MM.1S (cell line): Measurements from ENCODE around the gene DENND1C.

Source experiments
- DNase-seq: peaks from one replicate; pipeline ENCODE4 v3.0.0-alpha.2; 2015
- H2AFZ ChIP-seq: fragments of 300-600 bp; sonication (generic); 2 replicates; pipeline ENCODE4 v1.6.0; 2016; ENCODE audit warnings: antibody characterized with exemption, low read length
- H3F3A ChIP-seq: fragments of 300-600 bp; sonication (generic); 2 replicates; pipeline ENCODE4 v1.6.1; 2016; ENCODE audit warnings: mild to moderate bottlenecking, antibody characterized with exemption, low read length, moderate library complexity, mixed read lengths; ENCODE audit not compliant: insufficient read depth
- H3K27ac ChIP-seq: fragments of 300-600 bp; sonication (generic); 2 replicates; pipeline ENCODE4 v1.5.1; 2016; ENCODE audit warnings: mild to moderate bottlenecking, low read length
- H3K27me3 ChIP-seq: fragments of 300-600 bp; sonication (generic); replicated peaks from 2 replicates; pipeline ENCODE4 v1.6.0; 2016; ENCODE audit warnings: low read length; ENCODE audit not compliant: insufficient read depth
- H3K36me3 ChIP-seq: fragments of 300-600 bp; sonication (generic); replicated peaks from 2 replicates; pipeline ENCODE4 v1.6.1; 2016; ENCODE audit warnings: mild to moderate bottlenecking, low read length, mixed read lengths; ENCODE audit not compliant: insufficient read depth
- H3K4me1 ChIP-seq: fragments of 300-600 bp; sonication (generic); 2 replicates; pipeline ENCODE4 v1.6.1; 2016; ENCODE audit warnings: low read length, mixed read lengths
- H3K4me2 ChIP-seq: fragments of 300-600 bp; sonication (generic); 2 replicates; pipeline ENCODE4 v1.6.0; 2016; ENCODE audit warnings: low read depth, low read length
- H3K4me3 ChIP-seq: fragments of 300-600 bp; sonication (generic); 2 replicates; pipeline ENCODE4 v1.5.1; 2016; ENCODE audit warnings: low read length, mixed read lengths
- H3K79me2 ChIP-seq: fragments of 300-600 bp; sonication (generic); 2 replicates; pipeline ENCODE4 v1.6.1; 2016; ENCODE audit warnings: mixed run types, low read length, mixed read lengths
- H3K9ac ChIP-seq: fragments of 300-600 bp; sonication (generic); 2 replicates; pipeline ENCODE4 v1.6.1; 2016; ENCODE audit warnings: low read length, mixed read lengths
- H3K9me2 ChIP-seq: fragments of 300-600 bp; sonication (generic); replicated peaks from 2 replicates; pipeline ENCODE4 v1.6.1; 2016; ENCODE audit warnings: mild to moderate bottlenecking, low read length, mixed read lengths; ENCODE audit not compliant: insufficient read depth
- H3K9me3 ChIP-seq: fragments of 300-600 bp; sonication (generic); replicated peaks from 2 replicates; pipeline ENCODE4 v1.6.1; 2016; ENCODE audit warnings: mild to moderate bottlenecking, low read length, mixed read lengths; ENCODE audit not compliant: insufficient read depth
- H4K20me1 ChIP-seq: fragments of 300-600 bp; sonication (generic); 2 replicates; pipeline ENCODE4 v1.6.1; 2016; ENCODE audit warnings: mild to moderate bottlenecking, low read length, moderate library complexity, mixed read lengths; ENCODE audit not compliant: insufficient read depth
- EZH2 ChIP-seq: fragments of 300-600 bp; sonication (generic); optimal IDR thresholded peaks from 2 replicates; pipeline ENCODE3; 2017; ENCODE audit warnings: low read depth, mild to moderate bottlenecking, antibody characterized with exemption, low read length, mixed read lengths
- EZH2phosphoT487 ChIP-seq: fragments of 300-600 bp; sonication (generic); IDR thresholded peaks from 2 replicates; pipeline ENCODE4 v1.6.1; 2018; ENCODE audit warnings: antibody characterized with exemption, low read length
- TF ChIP-seq, protein P1 (sequence below): fragments of 300-600 bp; sonication (generic); IDR thresholded peaks from 2 replicates; pipeline ENCODE4 v1.5.1; 2016; ENCODE audit warnings: antibody characterized with exemption, low read length, mixed read lengths

The DENND1C gene

DNA sequence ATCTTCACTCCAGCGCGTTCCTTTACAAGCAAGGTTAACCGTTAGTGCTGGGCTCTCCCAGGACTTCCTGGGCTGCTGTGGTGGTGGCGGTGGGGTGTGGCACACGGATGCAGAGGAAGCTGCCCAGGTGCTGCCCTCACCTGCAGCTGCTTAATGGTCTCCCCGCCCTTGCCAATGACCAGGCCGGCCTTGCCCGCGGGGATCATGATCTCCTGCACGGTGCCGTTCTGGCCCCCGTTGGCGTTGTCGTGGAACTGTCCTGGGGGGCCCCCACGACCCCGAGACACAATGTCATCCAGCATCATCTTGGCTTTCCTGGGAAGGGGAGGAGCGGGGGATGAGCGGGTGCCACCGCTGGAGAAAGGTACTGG, 63.0 kb downstream of the DENND1C start:
- no peak overlapping the region for H2AFZ ChIP-seq
- peaks cover 65% of the 10 kb centered on the region for H3K79me2 ChIP-seq
- H3K36me3 ChIP-seq, result peaks cover 55% of the 10 kb centered on the region
- H3K9me2 ChIP-seq, result no peaks in the 10 kb centered on the region
- peaks cover 43% of the 10 kb centered on the region for H4K20me1 ChIP-seq
- H3K4me3 ChIP-seq, result no peak overlapping the region
- no peak overlapping the region for H3K4me2 ChIP-seq
- H3F3A ChIP-seq, result 0 out of 2 replicates have a peak, but pooled peaks cover 8% of the 10 kb centered on the region
- no peak overlapping the region for H3K9ac ChIP-seq
- TF ChIP-seq EZH2phosphoT487, result no peak
- TF ChIP-seq, protein P1, sequence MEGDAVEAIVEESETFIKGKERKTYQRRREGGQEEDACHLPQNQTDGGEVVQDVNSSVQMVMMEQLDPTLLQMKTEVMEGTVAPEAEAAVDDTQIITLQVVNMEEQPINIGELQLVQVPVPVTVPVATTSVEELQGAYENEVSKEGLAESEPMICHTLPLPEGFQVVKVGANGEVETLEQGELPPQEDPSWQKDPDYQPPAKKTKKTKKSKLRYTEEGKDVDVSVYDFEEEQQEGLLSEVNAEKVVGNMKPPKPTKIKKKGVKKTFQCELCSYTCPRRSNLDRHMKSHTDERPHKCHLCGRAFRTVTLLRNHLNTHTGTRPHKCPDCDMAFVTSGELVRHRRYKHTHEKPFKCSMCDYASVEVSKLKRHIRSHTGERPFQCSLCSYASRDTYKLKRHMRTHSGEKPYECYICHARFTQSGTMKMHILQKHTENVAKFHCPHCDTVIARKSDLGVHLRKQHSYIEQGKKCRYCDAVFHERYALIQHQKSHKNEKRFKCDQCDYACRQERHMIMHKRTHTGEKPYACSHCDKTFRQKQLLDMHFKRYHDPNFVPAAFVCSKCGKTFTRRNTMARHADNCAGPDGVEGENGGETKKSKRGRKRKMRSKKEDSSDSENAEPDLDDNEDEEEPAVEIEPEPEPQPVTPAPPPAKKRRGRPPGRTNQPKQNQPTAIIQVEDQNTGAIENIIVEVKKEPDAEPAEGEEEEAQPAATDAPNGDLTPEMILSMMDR, result no peak
- TF ChIP-seq EZH2, result no peak
- H3K27ac ChIP-seq, result no peak overlapping the region
- H3K27me3 ChIP-seq, result no peaks in the 10 kb centered on the region
- no peak for DNase-seq
- no peaks in the 10 kb centered on the region for H3K9me3 ChIP-seq
- peaks cover 6% of the 10 kb centered on the region for H3K4me1 ChIP-seq

DNA sequence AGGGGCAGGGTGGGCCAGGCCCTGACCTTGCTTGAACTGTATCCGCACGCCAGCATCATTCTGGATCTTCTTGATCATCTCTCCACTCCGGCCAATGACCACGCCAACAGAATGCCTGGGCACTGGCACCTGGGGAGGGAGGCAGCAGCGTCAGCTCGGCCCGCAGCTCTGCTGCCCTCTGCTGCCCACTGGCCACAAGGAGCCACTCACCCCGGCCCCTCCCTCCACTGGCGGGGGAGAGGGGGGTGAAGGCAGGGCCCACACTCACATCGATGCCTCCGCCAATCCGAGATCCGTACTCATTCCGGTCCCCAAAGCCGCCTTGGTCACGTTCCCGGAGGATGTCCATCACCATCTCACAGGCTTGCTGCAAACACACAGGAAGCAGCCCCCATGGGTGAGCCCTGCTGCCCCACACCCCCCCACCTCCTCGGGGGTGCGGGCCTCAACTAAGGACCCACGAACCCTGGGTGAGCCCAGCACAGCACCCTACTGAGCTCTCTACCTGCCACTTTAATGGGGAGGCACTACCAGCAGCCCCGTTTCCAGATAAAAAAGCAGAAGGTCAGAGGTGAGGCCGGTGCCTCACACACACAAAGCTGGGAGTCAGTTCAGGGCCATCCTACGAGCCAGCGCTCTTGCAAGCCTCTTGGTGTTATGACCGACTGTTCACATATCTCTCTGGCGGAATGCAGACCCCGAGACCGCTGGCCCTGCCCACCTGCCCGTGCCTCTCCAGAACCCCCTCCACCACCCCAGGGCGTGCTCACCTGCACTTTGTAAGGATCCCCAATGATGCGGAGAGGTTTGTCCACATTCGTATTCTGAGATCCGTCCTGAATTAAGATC, 63.6 kb downstream of the DENND1C start:
- H3K9me2 ChIP-seq, result no peaks in the 10 kb centered on the region
- peaks cover 13% of the 10 kb centered on the region; the same call in 1 of the 2 replicates for H3F3A ChIP-seq
- peaks cover 55% of the 10 kb centered on the region for H3K36me3 ChIP-seq
- no peaks in the 10 kb centered on the region for H3K27me3 ChIP-seq
- no peaks in the 10 kb centered on the region for H3K9me3 ChIP-seq
- no peak overlapping the region for H2AFZ ChIP-seq
- peaks cover under 1% of the 10 kb centered on the region; the same call in 1 of the 2 replicates for H3K4me1 ChIP-seq
- no peak overlapping the region for H3K4me3 ChIP-seq
- H3K79me2 ChIP-seq, result peaks cover 58% of the 10 kb centered on the region
- no peak overlapping the region for H3K27ac ChIP-seq
- H3K4me2 ChIP-seq, result no peak overlapping the region
- DNase-seq, result no peak
- peaks cover 37% of the 10 kb centered on the region for H4K20me1 ChIP-seq
- H3K9ac ChIP-seq, result no peak overlapping the region
- TF ChIP-seq EZH2, result no peak
- TF ChIP-seq, protein P1, result peak; percentile 12; the same call in 1 of the 2 replicates
